Measurements from ENCODE around the gene MIB2.
"Not testable (repeated sequence)": the region's sequence is repeated elsewhere in the genome, so short reads cannot be mapped to it uniquely, and the experiment has no call there.

MIB2 gene

DNA sequence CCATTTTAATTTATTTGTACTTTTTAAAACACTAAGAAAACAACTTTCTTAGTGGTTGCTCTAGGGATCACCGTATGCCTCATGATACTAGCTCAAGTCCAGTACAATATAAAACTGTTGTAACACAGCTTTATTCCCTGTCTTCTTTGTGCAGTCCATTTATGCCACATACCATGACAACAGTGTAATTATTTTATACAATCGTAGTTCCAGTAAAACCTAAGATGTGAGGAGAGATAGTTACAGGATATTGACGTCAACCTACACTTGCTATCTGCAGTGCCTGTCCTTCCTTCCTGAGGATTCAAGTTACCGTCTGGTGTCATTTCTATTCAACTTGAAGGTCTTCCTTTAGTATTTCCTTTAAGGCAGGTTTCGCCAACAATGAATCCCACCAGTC lies 31.0 kb downstream of the MIB2 start:
- H3K9me3 ChIP-seq (ENCODE audit: insufficient read depth, low read length); H3K27me3 ChIP-seq (ENCODE audit: insufficient read depth, insufficient read length); H3K9ac ChIP-seq (ENCODE audit: insufficient read length, low read depth); H3K4me1 ChIP-seq (ENCODE audit: insufficient read depth, insufficient read length); DNase-seq (ENCODE audit: low read depth, low spot score); H3K4me3 ChIP-seq (ENCODE audit: insufficient read length, low read depth): not testable (repeated sequence)
- peaks cover 34% of the 10 kb centered on the region for H3K36me3 ChIP-seq (ENCODE audit: insufficient read depth, insufficient read length, low read length)

DNA sequence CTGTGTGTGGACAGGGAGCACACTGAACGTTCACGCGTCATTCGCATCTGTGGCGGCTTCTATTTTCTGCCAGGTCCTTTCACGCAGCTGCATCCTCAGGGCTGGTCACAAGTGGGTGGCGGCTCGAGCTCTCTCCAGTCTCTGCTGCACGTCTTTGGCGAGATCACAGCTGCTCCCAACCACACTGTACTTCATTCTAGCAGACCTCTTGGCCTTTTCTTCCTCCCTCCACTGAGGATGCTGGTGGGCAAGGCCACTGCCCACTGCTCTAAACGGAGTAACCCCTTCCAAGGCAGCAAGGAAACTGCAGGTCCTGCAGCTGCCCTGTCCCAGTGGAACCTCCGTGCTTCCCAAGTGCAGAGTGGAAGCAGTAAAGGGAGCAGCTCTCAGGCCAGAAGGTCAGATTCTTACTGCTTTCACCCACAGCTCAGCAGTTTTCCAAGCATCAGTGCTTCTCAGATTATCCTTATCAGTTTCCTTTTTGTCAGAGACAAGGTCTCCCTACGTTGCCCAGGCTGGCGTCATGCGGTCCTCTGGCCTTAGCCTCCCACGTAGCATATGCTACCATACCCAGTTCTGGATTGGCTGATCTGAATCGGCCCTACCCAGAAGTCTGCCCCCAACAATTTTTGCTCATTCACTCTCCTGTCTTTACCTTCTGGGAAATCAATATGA lies 32.4 kb downstream of the MIB2 start:
- not testable (repeated sequence) for DNase-seq (ENCODE audit: low read depth, low spot score); H3K27me3 ChIP-seq (ENCODE audit: insufficient read depth, insufficient read length); H3K4me1 ChIP-seq (ENCODE audit: insufficient read depth, insufficient read length); H3K4me3 ChIP-seq (ENCODE audit: insufficient read length, low read depth); H3K9me3 ChIP-seq (ENCODE audit: insufficient read depth, low read length); H3K9ac ChIP-seq (ENCODE audit: insufficient read length, low read depth)
- peaks cover 47% of the 10 kb centered on the region for H3K36me3 ChIP-seq (ENCODE audit: insufficient read depth, insufficient read length, low read length)

DNA sequence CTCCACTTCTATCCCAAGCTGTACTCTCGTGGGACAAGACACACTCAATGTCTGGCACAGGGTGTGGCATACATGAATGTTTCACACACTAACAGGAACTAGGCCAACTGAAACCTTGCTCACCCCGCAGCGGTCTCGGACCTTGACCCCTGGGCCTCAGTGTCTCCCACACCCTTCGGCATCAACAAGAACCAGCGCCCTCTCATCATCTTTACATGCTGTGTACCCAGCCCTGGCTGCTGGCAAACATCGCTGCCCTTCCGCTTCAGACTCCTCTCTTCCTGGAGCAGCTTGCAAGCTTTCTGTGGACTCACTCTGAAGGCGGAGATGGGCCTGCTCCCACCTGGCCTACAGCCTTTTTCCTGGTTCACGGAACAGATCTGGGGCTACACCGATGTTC lies 33.0 kb downstream of the MIB2 start:
- H3K36me3 ChIP-seq (ENCODE audit: insufficient read depth, insufficient read length, low read length) = peaks cover 48% of the 10 kb centered on the region
- DNase-seq (ENCODE audit: low read depth, low spot score); H3K9me3 ChIP-seq (ENCODE audit: insufficient read depth, low read length); H3K27me3 ChIP-seq (ENCODE audit: insufficient read depth, insufficient read length); H3K4me1 ChIP-seq (ENCODE audit: insufficient read depth, insufficient read length); H3K9ac ChIP-seq (ENCODE audit: insufficient read length, low read depth); H3K4me3 ChIP-seq (ENCODE audit: insufficient read length, low read depth): not testable (repeated sequence)

DNA sequence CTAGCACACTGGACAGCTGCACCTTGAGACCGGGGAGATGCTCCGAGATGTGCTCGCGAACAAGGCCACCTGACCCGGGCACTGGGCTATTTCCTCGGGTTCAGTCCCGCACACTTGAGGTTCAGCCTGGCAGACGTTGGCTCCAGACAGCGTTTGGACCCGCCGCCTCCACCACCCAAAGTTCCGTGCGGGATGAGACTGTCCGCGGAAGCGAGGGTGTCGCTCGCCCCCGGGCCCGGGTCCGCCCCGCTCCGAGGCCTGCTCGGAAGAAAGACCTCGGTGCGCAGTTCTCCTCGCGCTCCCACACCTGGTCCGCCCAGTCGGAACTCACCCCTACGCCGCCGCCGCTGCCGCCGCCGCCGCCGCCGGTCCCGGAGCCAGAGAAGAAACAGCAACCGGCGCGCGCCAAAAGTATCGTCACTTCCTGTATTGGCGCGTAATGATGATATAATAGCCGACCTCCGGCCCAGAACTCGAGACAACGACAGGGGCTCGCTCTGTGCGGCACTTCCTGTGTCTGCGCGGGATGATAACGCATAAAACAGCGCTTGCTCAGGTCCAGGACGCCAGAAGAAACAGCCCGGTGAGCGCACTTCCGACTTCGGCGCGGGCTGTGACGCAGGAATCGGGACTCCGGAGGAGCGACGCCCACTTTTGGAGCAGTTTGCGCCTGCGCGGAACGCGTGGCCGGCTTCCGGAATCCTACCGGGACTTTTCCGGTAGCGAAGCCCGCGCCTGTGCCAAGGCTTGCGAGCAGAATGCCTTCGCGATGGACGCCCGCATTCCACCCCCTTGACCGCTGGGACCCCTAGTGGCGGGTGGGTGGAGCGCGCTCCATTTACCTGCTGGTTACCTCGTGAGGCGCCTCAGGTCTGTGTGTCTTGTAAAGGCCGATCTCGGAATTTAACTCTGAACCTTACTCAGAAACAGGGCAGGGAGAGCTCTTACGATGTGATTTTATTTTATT lies 43.6 kb downstream of the MIB2 start, which contains the start of gene CDK11B:
CDK11B (minus strand) TSS at position 422 of the 967 bp plus-strand sequence. CDS start 1,519 bp downstream, outside the sequence.
- not testable (repeated sequence) for H3K27me3 ChIP-seq (ENCODE audit: insufficient read depth, insufficient read length); H3K4me1 ChIP-seq (ENCODE audit: insufficient read depth, insufficient read length); H3K9me3 ChIP-seq (ENCODE audit: insufficient read depth, low read length)
- H3K36me3 ChIP-seq (ENCODE audit: insufficient read depth, insufficient read length, low read length) = peaks cover 32% of the 10 kb centered on the region
- DNase-seq (ENCODE audit: low read depth, low spot score) = peak; percentile 72
- H3K4me3 ChIP-seq (ENCODE audit: insufficient read length, low read depth) = peak within 1 kb of the TSS; percentile 63
- H3K9ac ChIP-seq (ENCODE audit: insufficient read length, low read depth) = peak within 1 kb of the TSS; percentile 88

DNA sequence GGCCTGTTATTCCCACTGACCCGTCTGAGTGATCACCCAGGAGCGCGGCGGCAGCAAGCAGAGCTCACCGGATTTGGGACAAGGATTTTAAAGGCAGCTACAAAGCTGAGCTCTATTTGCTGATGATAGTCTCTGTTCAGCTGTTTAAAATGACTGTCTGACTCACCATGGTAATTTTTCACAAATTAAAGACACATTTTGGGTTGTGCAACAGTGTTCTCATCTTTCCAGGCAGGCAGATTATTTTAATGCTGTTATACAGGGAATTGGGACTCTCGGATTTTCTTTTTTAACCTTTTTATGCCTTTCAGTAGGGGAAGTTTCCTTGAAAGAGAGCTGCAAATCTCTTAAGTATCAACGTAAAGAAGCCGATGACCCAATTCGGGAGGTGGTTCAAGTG lies 47.1 kb downstream of the MIB2 start:
- peaks cover 26% of the 10 kb centered on the region for H3K36me3 ChIP-seq (ENCODE audit: insufficient read depth, insufficient read length, low read length)
- H3K27me3 ChIP-seq (ENCODE audit: insufficient read depth, insufficient read length); H3K4me3 ChIP-seq (ENCODE audit: insufficient read length, low read depth); H3K9me3 ChIP-seq (ENCODE audit: insufficient read depth, low read length); H3K4me1 ChIP-seq (ENCODE audit: insufficient read depth, insufficient read length); H3K9ac ChIP-seq (ENCODE audit: insufficient read length, low read depth); DNase-seq (ENCODE audit: low read depth, low spot score): not testable (repeated sequence)

DNA sequence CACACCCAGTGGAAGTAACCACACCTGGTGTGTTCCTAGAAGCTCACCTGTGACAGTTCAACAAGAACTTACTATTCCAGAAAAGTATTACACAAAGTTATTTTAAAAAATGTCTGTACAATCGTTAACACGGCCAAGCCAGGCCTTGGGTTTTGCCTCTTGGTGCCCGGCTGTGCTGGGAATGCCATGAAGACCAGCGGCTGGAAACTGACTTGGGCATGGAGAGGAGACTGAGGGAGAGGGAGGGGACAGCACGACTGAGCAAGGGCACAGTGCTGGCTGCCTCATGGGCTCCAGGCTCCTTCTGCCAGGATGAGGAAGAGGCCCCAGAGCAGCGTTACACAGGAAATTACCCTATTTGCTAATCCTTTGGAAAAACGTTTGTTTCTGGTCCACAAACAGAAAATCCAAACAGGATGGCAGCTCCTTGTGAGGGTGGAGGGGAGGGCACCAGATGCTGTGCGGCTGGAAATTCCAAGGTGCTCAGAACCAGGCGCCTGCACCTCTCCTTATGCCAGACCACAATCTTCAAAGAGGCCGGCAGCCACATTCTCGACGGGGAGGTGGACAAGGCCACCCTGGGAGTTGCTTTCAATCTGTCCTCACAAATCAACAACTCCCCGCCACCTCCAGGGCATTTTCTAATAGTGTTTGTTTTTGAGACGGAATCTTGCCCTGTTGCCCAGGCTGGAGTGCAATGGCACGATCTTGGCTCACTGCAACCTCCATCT lies 47.7 kb downstream of the MIB2 start:
- H3K4me1 ChIP-seq (ENCODE audit: insufficient read depth, insufficient read length); H3K9ac ChIP-seq (ENCODE audit: insufficient read length, low read depth); H3K4me3 ChIP-seq (ENCODE audit: insufficient read length, low read depth); H3K9me3 ChIP-seq (ENCODE audit: insufficient read depth, low read length); H3K27me3 ChIP-seq (ENCODE audit: insufficient read depth, insufficient read length); DNase-seq (ENCODE audit: low read depth, low spot score): not testable (repeated sequence)
- peaks cover 26% of the 10 kb centered on the region for H3K36me3 ChIP-seq (ENCODE audit: insufficient read depth, insufficient read length, low read length)

DNA sequence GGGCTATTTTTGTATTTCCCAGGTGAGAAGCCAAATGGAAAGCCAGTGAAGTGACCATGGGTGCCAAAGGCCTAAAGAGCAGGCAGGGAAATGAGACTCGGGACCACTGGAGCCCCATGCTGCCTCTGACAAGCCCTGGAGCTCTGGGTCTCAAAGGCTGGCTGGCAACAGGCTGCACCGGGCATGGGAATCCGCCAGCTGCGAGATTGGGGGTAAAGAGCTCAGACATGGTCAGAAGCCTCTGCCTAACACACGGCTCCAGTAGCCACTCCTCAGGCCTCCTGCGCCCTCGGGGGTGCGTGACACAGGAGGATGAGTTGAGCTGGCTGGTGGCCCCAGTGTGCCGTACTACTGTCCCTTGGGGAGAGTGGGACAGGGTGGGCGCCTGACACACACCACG lies 49.0 kb downstream of the MIB2 start:
- not testable (repeated sequence) for H3K9ac ChIP-seq (ENCODE audit: insufficient read length, low read depth); DNase-seq (ENCODE audit: low read depth, low spot score); H3K4me3 ChIP-seq (ENCODE audit: insufficient read length, low read depth); H3K4me1 ChIP-seq (ENCODE audit: insufficient read depth, insufficient read length); H3K27me3 ChIP-seq (ENCODE audit: insufficient read depth, insufficient read length); H3K9me3 ChIP-seq (ENCODE audit: insufficient read depth, low read length)
- H3K36me3 ChIP-seq (ENCODE audit: insufficient read depth, insufficient read length, low read length) = peaks cover 27% of the 10 kb centered on the region

DNA sequence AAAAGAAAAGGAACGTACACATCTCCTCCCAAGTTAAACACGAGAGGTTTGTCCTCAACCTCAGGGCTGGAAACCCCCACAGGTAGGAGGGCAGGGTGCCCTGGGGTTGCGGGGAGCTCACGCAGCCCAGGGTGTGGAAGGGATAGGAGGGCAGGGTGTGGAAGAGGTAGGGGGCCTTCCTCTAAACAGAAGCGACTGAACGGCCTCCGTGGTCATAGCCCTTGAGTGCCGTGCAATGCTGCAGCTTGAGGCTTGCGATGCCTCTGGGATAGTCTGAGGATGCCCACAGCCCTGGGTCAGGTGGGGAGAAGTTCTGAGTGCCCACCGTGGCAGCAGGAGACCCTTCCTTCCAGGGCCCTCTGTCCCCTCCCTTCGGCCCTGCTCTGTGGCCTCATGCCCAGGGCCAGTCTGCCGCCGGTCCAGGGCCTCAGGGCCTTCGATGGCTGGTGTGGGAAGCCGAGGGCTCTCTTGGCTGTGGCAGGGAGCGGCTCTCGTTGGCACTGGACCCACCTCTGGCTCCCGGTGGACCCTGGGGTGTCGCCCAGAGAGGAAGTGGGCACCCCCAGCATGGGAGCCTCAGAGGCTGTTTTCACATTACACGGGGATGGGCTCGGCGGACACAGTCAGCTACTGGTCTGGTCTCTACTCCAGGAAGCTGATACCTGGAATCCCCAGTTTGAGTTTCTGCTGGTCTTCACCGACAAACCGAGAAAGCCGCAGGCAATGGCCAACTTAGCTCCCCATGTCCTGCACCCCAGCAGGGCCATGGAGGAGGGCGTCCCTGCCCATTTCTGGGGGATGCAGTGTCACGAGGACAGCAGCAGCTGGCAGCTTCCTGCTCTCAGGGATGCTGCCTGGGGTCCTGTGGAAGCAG lies 49.9 kb downstream of the MIB2 start:
- peaks cover 34% of the 10 kb centered on the region for H3K36me3 ChIP-seq (ENCODE audit: insufficient read depth, insufficient read length, low read length)
- no peak overlapping the region for H3K4me3 ChIP-seq (ENCODE audit: insufficient read length, low read depth)
- TF ChIP-seq ZNF274 (IDR thresholded peaks at IDR 0.05; ENCODE audit: low read depth, low read length) (no peak), YY1 (IDR thresholded peaks at IDR 0.05; ENCODE audit: insufficient read depth, insufficient read length) (no peak), SUZ12 (IDR thresholded peaks at IDR 0.05; ENCODE audit: extremely low read depth, insufficient read depth, insufficient read length) (no peak)
- H3K4me1 ChIP-seq (ENCODE audit: insufficient read depth, insufficient read length) = no peaks in the 10 kb centered on the region
- no peaks in the 10 kb centered on the region for H3K27me3 ChIP-seq (ENCODE audit: insufficient read depth, insufficient read length)
- no peaks in the 10 kb centered on the region for H3K9me3 ChIP-seq (ENCODE audit: insufficient read depth, low read length)
- DNase-seq (ENCODE audit: low read depth, low spot score) = no peak
- H3K9ac ChIP-seq (ENCODE audit: insufficient read length, low read depth) = no peak overlapping the region

All from NT2/D1 (cell line).